OCI-LY1 (cell line): ENCODE measurements around the gene TPBGL.

Source experiments
- CTCF ChIP-seq: fragments of 200-600 bp; sonication (generic), shearing (Covaris generic); IDR thresholded peaks from 2 replicates; pipeline ENCODE4 v1.5.1; 2017; ENCODE audit warnings: mild to moderate bottlenecking, antibody characterized with exemption, low read length, moderate library complexity, mixed read lengths
- EZH2 ChIP-seq: fragments of 200-600 bp; sonication (generic), shearing (Covaris generic); IDR thresholded peaks from 2 replicates; pipeline ENCODE4 v1.8.0; 2017; ENCODE audit warnings: borderline replicate concordance, mixed run types, mild to moderate bottlenecking, antibody characterized with exemption, low read length, moderate library complexity, mixed read lengths

GRCh38 chr11:75212411-75212810, 28.2 kb upstream of the TPBGL start:
- TF ChIP-seq CTCF (no peak), EZH2 (no peak)
